ENCODE results near the gene WDR47.
"Not testable (repeated sequence)": the region's sequence is repeated elsewhere in the genome, so short reads cannot be mapped to it uniquely, and the experiment has no call there.

The WDR47 gene

GRCh38 chr1:109041621-109042468 lies at the start of gene WDR47:
Gene WDR47, minus strand, starts transcription at chr1:109042102. Its CDS starts 18,590 bp downstream, at chr1:109023512.
- peak; percentile 97 for DNase-seq

- peak; percentile 44 for DNase-seq
Measured at GRCh38 chr1:109091078-109091838, 49.4 kb upstream of the WDR47 start.

- DNase-seq = peak; percentile 93
Measured at GRCh38 chr1:109090196-109091077, 48.5 kb upstream of the WDR47 start, which contains the start of gene TMEM167B. Gene TMEM167B, plus strand, starts transcription at chr1:109090764. Its CDS starts 109 bp downstream, at chr1:109090873.

DNA sequence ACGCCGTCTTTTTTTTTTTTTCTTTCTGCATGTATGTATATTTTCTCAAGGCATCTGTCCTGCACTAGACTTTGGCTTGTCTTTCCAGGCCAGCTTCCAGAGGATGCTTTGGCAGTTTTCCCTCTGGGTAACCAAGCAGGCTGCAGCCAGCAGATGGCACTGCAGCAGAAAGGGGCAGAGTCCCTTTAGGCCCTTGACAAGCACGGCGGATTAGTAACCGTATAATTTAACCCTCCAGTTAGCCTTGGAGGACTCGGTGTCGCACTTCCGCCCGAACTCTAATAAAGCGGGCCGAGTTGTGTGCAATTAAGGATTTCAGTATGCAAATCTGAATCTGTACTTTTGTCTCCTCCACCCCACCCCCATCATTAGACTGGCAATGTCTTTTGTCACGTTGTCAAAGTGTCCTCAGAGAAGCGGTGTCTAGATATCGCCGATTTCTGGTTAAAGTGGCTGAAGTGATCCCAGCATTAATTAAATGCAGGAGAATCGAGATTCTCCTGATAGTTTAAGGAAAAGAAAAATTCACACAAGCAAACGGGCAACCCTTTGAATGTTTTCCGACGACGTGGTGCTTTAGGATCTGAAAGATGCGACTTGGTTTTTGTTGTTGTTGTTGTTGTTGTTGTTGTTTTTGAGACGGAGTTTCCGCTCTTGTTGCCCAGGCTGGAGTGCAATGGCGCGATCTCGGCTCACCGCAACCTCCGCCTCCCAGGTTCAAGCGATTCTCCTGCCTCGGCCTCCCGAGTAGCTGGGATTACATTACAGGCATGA lies 47.5 kb upstream of the WDR47 start:
- DNase-seq = peak; percentile 69

DNA sequence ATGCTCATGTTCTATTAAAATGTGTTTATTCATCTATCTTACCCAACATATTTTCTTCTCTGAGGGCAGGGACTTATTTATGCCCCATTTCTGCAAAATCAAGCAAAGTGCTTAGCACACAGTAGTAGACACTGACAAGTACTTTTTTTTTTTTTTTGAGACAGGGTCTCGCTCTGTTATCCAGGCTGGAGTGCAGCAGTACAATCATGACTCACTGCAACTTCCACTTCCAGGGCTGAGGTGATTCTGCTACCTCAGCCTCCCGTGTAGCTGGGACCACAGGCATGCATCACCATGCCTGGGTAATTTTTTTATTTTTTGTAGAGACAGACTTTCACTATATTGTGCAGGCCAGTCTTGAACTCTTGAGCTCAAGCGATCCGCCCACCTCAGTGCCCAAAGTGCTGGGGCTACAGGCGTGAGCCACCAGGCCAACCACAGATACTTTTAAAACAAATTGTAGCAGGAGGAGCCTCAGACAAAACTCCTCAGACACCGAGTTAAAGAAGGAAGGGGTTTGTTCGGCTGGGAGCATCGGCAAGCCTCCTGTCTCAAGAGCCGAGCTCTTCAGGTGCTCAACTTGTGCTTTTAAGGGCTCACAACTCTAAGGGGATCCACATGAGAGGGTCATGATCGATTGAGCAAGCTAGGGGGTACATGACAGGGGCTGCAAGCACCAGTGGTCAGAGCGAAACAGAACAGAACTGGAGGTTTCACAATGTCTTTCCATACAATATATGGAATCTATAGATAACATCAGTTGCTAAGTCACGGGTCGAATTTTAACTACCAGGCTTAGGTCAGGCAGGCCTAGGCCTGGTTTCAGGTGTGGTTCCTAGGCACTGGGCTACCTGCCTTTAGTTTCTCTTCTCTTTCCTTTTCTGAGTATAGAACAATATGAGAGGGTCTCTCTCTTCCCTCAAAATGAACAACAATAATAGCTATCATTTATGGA lies 42.9 kb upstream of the WDR47 start:
- DNase-seq = no peak

- no peak for DNase-seq
Measured at GRCh38 chr1:109083923-109084322, 42.0 kb upstream of the WDR47 start.

GRCh38 chr1:109083501-109083900 lies 41.6 kb upstream of the WDR47 start:
- no peak for DNase-seq

DNA sequence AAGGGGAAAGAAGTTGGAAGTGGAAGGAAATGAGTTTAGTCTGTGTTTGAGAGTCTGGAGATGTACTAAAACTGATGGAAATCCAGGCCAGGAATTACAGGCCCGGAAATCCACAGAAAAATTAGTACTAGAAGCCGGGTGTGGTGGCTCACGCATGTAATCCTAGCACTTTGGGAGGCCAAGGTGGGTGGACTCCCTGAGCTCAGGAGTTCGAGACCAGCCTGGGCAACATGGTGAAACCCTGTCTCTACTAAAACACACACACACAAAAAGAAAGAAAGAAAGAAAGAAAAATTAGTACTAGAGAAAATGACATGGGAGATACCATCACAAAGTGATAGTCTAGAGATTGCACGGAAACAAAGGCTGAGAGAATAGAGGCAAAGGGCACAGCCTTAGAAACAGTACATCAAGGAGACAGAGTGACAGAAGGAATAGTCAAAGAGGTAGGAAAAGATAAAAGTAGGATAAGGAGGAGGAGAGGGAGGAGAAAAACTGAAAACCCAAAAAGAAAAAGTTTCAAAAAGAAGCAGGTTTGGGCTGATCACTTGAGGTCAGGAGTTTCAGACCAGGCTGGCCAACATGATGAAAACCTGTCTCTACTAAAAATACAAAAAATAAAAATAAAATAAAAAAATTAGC lies 38.7 kb upstream of the WDR47 start:
- DNase-seq = no peak

- no peak for DNase-seq
Measured at GRCh38 chr1:109079240-109079622, 37.3 kb upstream of the WDR47 start.

DNA sequence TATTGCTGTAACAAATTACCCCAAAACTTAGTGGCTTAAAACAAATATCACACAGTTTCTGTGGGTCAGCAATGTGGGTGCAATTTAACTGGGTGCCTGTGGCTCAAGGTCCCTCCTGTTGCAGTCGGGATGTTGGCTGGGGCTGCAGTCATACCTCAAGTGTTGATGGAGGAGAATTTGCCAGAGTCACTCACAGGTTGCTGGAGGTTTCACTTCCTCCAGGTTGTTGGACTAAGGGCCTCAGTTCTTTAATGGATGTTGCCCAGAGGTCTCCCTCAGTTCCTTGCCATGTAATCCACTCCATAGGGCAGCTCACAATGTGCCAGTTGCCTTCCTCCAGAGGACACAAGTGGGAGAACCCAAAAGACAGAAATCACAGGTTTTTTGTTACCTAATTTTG lies 36.4 kb upstream of the WDR47 start:
- DNase-seq = no peak

- peak; percentile 91 for DNase-seq
Measured at GRCh38 chr1:109075531-109076490, 33.9 kb upstream of the WDR47 start, which contains the start of gene TAF13. Gene TAF13, minus strand, starts transcription at chr1:109076003. Its CDS starts 56 bp downstream, at chr1:109075947.

GRCh38 chr1:109069294-109069693 lies 27.4 kb upstream of the WDR47 start:
- DNase-seq = no peak

GRCh38 chr1:109067883-109068282 lies 26.0 kb upstream of the WDR47 start:
- no peak for DNase-seq

- DNase-seq = no peak
Measured at GRCh38 chr1:109065137-109065536, 23.2 kb upstream of the WDR47 start.

DNA sequence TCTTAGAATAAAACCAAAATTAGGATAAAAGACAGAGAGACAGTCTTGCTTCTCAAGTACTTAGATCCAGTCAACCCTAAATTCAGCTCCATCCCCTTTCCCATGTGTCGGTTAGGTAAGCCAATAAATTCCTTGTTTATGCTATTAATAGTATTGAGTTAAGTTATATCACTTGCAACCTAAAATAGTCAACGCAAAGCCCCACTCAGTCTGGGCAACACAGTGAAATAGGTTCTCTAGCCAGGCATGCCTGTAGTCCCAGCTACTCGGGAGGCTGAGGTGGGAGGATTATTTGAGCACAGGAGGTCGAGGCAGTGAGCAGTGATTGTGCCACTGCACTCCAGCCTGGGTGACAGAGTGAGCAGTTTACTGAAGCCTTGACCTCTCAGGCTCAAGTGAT lies 19.3 kb upstream of the WDR47 start:
- DNase-seq = no peak

GRCh38 chr1:109060707-109061106 lies 18.8 kb upstream of the WDR47 start:
- DNase-seq = no peak

- no peak for DNase-seq
Measured at GRCh38 chr1:109059026-109059425, 17.1 kb upstream of the WDR47 start.

DNA sequence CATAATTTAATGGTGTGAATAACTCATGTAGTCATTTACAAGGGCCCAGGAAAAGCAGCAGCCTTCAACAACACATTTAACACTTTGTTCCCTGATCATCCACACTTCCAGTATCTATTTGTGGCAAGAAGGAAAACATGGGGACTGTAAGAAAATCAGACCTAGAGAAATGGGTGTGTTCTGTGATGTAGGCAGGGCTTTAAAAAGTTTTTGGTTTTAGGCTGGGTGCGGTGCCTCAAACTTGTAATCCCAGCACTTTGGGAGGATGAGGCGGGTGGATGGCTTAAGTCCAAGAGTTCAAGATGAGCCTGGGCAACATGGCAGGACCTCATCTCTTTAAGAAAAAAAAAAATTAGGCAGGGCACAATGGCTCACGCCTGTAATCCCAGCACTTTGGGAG lies 14.2 kb upstream of the WDR47 start:
- no peak for DNase-seq

GRCh38 chr1:109052145-109052544 lies 10.2 kb upstream of the WDR47 start:
- not testable (repeated sequence) for DNase-seq

Measured in activated CD4-positive, alpha-beta T cell treated with anti-CD3 and anti-CD28 coated beads for 48 hours (primary cell).